Endothelial cell of umbilical vein (primary cell): Measurements from ENCODE around the gene DCAF12.

Experiments
- CTCF ChIP-seq, 2 donors: IDR thresholded peaks; 1 replicate in 1 of 2; 2 replicates in 1 of 2; pipeline ENCODE4 v1.5.1; 2011; ENCODE audit warnings: low read length in 2 of 2, mild to moderate bottlenecking in 2 of 2, moderate library complexity in 2 of 2, control low read depth in 1 of 2, inconsistent platforms in 1 of 2, low read depth in 1 of 2; ENCODE audit not compliant: insufficient read depth in 1 of 2; ENCODE audit errors: extremely low read depth in 1 of 2
- EZH2 ChIP-seq: IDR thresholded peaks from 2 replicates; pipeline ENCODE4 v1.6.1; 2012; ENCODE audit warnings: borderline replicate concordance, low read depth, mild to moderate bottlenecking, moderate library complexity, low read length, inconsistent platforms; ENCODE audit not compliant: severe bottlenecking
- FOS ChIP-seq: IDR thresholded peaks from 2 replicates; pipeline ENCODE4 v1.6.1; 2011; ENCODE audit warnings: mild to moderate bottlenecking, low read length, moderate library complexity, borderline replicate concordance; ENCODE audit not compliant: insufficient read depth
- GATA2 ChIP-seq: IDR thresholded peaks from 2 replicates; pipeline ENCODE4 v1.7.0; 2011; ENCODE audit warnings: low read depth, mild to moderate bottlenecking, moderate library complexity, mixed read lengths, low read length; ENCODE audit not compliant: insufficient read length, insufficient read depth
- JUN ChIP-seq: IDR thresholded peaks from 2 replicates; pipeline ENCODE4 v1.6.1; 2011; ENCODE audit warnings: borderline replicate concordance, low read depth; ENCODE audit not compliant: insufficient read length, insufficient read depth
- MAX ChIP-seq: IDR thresholded peaks from 2 replicates; pipeline ENCODE4 v1.6.1; 2011; ENCODE audit not compliant: insufficient read depth, insufficient read length
- MYC ChIP-seq: IDR thresholded peaks from one replicate; pipeline ENCODE4 v1.6.1; 2011; ENCODE audit warnings: mild to moderate bottlenecking, low read depth, low read length
- POLR2A ChIP-seq: IDR thresholded peaks from 2 replicates; pipeline ENCODE4 v1.6.1; 2012; ENCODE audit warnings: low read depth, mild to moderate bottlenecking, control low read depth, low read length
- POLR2AphosphoS5 ChIP-seq: IDR thresholded peaks from 2 replicates; pipeline ENCODE4 v1.6.1; 2012; ENCODE audit warnings: low read depth, mild to moderate bottlenecking, control low read depth, low read length, moderate library complexity; ENCODE audit not compliant: insufficient read depth

GRCh38 chr9:34157318-34157717, 30.8 kb upstream of the DCAF12 start:
- TF ChIP-seq POLR2A (no peak), CTCF (IDR thresholded peaks at IDR 0.05; ENCODE audit: extremely low read depth in 1 of 2, insufficient read depth in 1 of 2, low read depth in 1 of 2, low read length in 2 of 2) (no peak), POLR2AphosphoS5 (no peak), EZH2 (no peak), MAX (no peak), GATA2 (no peak), MYC (no peak), JUN (no peak), FOS (no peak)
